HG03432 (cell line): ENCODE measurements around the gene ANKRD60.
A peak's percentile ranks its signal among the peaks of the same experiment; 100 is the strongest.

Experiments used
- ATAC-seq: cut with Tn5 transposase; IDR thresholded peaks from one replicate; pipeline ENCODE4 v1.9.1; 2021; ENCODE audit warnings: mild to moderate bottlenecking, moderate library complexity; ENCODE audit not compliant: unreplicated experiment

The ANKRD60 gene

DNA sequence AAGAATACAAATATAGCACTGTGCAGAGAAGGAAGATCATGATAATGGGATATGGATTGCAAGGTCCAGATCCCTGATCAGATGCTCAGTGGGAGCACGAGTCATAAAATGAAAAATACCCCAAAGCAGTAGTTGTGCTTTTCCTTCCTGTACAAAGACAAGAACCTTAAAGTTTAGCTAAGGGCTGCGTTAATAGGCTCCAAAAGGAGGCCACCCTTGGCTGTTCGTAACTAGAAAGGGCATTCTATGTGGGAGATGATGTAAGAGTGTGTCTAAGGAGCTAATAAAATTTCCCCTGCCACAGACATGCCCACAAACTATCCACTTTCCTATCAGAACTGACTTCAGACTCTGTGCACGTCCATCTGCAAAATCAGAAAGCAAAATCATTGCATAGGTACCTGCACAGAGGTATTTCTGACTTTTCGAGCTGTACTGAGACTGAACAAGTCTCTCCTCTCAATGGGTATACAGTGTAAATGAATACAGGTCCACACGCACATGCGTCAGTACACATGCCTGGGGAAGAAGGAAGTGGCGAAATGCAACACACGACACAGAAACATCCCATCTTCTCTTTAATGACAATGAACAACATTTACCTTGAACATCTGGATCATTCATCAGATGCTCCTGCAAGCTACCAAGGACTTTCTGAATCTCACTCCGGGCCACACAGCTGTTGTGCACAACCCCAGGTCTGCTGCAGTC is 16.9 kb upstream of the ANKRD60 start:
- ATAC-seq: no peak

DNA sequence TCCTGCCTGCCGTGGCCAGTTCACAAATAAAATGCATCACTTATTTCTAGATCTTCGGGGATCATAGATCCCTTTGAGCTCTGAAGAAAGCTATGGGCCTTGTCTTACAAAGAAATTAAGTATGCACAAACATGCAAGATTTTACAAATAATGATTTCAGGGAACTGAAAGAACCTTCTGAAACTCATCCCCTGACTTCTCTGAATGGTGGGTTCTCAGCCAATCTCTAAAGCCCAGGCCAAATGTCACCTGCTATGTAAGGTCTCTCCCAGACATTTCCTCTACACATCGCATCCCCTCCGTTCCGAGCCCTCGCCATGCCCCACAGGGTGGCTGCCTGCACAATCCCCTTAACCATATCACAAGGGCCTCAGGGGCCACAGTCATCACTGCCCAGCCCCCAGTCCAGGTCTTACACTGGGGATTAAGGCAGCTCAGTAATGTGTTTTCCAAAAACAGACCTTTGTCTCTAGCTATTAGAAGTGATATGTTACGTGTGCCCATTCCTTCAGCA is 16.1 kb upstream of the ANKRD60 start:
- ATAC-seq: no peak

- no peak for ATAC-seq
Observed at GRCh38 chr20:58243653-58244410, 15.4 kb upstream of the ANKRD60 start.

DNA sequence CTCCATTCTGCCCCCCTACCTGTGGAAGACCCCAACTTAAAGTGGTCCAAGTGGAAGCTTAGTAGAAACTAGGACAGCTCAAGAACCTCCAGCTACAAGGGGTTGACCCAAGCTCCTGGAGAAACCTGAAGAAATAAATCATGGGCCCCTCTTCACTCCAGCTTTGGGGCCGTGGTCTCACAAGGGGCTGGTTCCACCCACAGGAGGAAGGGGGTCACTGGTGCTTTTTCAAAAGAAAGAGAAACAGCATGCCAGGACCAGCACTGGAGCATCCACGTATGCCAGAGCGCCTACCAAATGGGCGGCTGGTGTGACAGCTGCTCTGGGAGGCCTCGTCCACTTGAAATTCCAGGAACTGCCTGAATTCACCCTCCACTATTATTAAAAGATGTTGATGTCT is 14.4 kb upstream of the ANKRD60 start:
- no peak for ATAC-seq

- no peak for ATAC-seq
Observed at GRCh38 chr20:58241766-58242465, 13.5 kb upstream of the ANKRD60 start.

DNA sequence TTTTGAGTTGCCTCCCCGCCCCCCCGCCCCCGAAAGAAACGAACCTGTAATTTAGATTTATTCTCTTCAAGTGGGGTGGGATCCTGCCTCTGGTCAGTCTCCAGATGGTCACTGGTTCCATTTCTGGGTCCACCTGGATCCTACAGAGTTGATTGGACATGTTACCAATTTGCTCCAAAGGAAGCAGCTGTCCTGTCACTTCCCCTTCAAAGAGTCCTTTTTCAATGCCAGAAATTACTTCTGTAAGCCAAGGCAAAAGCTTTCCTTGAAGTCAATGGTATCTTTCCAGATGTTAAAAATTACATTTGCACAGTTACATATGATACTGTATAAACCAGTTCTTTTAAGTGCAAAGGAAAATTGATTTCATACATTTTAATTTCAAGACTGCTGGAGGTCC is 12.0 kb upstream of the ANKRD60 start:
- no peak for ATAC-seq

DNA sequence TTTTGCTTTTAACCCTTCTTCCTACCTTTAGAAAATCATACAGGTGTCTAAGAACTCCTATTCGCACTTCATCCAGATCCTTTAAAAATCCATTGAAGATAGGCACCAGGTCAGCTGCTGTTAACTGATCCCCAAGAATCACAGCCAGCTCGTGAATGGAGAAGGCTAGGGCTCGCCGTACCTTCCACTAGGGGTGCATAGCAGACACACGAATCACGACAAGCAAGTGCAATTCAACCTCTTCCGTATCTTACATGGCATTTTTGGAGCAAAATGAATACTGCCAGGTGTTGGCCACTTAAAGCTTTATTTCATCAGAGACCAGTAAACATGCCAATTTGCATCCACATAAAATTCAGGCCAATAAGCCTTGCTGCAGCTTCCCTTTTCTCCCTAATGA is 10.8 kb upstream of the ANKRD60 start:
- ATAC-seq: no peak

- no peak for ATAC-seq
Observed at GRCh38 chr20:58238490-58238889, 10.0 kb upstream of the ANKRD60 start.

DNA sequence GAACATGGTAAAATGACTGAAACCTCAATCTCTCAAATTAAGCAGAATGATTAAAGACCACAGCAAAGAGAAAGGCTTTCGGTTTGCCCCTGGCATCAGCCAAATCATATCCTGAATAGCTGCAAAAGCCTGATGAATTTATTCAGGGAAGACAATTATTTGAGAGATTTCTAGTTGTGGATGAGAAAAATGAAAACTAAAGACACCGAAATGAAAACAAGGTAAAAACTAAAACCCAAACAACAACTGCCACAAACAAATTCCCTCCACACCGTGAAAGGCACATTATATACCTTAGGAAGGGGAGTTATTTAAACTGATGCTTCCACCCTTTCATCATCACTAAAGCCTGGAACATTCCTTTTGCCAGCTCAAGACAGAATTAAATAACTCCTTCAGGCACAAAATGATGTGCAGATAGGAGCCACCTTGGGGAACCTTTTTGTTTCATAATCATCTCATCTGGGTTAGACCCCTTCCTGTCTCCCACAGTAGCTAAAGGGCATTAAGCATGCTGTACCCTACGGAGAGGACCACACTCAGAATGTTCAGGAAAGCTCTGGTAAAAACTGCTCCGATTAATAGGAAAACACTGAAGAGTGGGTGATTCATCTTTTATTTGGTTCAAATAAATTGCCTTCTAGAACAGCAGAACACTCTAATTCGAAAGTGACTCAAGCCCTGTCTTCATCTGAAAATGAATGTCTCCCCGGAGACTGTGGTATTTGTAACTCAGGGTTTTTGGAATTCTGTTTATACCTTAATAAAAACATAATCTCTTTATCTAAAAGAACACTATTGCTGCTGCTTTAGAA is 9.1 kb upstream of the ANKRD60 start:
- no peak for ATAC-seq

DNA sequence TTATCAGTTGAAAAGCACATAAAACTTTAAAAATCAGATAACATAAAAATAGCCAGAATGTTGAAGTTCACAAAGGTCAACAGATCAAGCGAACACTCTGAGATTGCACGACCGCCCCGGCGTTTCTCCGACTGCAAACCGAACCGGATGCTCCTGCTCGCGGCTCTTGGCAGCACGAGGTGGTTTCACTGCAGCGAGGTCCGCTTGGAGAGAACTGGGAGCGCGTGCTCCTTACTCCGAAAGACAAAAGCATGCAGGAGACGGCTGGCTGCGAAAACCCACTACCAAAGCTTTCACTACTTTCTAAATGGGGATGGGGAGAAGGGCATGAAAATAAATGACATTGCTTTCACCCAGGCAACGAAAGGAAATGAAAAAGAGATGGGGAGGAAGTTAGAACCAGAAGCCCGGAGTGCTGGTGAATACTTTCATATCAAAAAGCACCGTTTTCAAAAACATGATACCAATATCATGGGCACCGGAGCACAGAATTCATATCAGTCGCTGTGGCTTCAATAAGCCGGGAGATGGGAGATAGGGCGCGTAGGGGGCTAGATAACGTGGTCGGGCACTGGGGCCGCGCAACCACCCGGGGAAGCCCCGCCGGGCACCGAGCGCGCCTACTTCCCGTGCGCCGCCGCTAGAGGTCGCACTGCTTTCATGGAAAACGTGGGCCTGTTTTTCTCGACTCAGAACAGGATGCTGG is 8.3 kb upstream of the ANKRD60 start:
- ATAC-seq: peak; percentile 85

DNA sequence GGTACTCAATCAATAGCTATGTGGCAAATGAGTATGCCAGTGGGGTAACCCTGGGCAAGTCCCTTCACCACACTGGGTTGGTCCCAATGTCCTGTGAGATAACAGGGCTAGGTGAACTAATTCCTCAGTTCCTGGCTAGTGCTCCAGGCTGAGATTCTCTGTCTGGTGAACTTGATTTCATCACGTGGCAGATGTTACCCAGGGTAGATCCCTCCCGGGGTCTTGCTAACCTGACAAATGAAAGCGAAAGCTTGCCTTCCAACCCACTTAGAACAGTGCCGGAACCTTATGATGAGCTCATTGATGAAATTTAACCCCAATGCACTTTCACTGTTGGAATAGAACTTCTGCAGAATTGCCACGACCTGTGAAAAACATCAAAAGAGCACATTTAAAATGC is 6.6 kb upstream of the ANKRD60 start:
- no peak for ATAC-seq

DNA sequence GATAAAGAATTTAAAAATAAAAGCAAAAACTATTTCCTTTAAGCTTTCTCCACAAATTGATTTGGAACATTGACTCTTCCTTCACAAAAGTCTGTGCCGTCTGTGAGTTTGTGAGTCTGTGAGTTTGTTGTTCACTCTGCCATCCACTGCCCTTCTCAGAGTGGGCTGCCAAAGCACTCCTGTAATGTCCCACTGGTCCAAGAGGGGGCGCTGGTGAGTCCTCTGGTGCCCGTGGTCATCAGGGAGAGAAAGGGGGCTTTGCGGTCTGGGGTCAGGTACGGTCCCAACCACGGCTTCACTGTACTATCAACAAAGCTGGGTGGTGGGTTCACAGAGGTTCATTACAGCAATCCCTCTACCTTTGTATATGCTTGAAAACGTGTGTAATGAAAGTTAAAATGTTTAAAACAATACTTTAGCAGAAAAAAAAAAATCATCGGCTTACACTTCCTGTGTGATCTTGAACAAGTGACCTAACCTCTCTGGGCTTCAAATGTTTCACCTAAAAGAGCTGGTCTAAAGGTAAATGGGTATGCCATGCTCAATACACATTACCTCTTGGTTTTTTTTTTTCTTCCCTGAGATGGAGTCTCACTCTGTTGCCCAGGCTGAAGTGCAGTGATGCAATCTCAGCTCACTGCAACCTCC is 5.6 kb upstream of the ANKRD60 start:
- no peak for ATAC-seq

DNA sequence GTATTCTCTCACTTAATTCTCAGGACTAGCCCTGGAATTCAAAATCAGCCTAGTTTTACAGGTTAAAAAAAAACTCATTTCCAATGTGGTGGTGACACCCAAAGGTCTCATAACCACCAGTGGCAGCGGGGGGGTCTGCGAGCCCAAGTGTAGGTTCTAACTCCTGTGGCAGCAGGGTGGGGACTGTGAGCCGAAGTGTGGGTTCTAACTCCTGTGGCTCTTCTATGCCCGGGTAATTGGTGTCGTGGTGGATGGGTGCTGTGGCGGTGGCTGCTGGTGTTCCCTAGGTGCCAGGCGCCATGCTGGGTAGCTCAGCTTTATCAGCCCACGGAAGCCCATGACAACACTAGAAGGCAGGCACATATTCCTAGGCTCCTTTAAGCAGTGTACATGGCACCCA is 4.9 kb upstream of the ANKRD60 start:
- no peak for ATAC-seq

DNA sequence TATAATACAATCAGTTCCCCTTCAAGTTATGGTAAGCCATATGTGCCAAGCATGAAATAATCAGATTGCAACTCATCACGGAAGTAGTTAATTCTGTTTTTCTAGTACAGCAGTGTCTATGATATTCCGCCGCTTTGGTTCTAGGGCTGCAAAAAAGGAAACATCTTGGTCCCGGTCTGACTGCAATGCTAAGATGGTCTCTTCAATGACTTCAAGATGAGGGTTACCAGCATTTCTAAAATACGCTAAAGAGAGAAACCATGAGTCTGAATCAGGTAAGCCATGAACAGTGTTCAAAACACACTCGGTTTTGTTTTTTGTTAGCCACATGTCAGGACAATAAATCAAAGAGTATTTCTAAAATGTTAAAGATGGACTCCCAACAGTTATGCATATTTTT is 3.2 kb upstream of the ANKRD60 start:
- ATAC-seq: no peak

- ATAC-seq: no peak
Observed at GRCh38 chr20:58229198-58229798, 845 bp upstream of the ANKRD60 start.

DNA sequence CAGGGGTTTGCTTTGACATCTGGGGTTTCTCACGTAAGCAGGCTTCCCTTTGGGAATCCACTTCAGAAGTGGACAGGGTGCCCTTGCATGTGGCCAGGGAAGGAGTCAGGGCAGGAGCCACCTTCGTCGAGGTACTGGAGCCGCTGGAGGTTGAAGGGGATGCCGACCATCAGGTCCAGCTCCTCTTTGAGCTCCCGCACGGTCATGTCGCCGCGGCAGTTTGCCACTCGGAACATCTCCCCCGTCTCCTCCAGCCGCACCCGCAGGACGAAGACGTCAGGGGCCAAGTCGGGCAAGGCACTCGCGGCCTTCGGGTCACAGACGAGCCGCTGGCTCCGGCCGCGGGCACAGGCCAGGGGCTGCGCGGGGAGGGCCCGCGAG is 360 bp downstream of the ANKRD60 start:
- no peak for ATAC-seq

GRCh38 chr20:58227391-58228102 is 906 bp downstream of the ANKRD60 start:
- no peak for ATAC-seq

DNA sequence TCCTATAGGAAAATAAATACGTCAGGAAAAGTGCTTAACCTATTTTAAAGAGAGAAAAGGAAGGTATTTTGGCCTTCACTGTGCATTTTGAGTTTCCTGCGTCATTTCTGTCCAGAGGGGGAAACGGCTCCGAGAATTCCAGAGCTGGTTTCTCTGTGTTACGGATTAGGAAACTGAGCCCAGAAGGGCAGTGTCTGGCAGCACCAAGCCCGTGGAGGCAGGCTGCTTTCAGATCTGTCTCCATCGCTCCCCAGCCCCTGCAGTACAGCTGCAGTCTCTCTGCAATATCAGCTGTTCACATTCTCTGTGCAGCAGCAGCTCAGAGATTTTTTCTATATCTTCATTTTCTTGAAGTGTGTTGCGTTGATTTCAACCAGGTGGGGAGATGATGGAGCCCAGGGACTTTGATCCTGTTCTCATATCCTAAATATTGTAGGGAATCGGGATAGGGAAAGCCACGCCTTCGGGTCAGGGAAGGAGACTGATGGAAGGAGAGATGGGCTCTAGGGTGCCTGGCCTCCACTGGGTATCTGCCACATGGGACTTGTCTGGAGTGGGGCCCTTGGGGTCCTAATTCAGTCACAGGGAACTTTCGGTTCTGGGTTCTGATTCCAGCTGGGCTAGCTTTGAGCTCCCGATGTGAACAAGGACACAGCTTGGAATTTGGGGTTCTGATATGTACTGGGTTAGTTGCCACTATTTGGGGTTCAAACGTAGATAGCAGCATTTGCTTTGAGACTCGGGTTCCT is 2.8 kb downstream of the ANKRD60 start:
- ATAC-seq: no peak
